Astrocyte (in vitro differentiated cells and primary cell): Measurements from ENCODE around the gene EGFR. TPM values are rescaled to one million over a fixed set of nuclear protein-coding genes. Genes with fewer than 3 reads are reported as not detected.
A peak's percentile ranks its signal among the peaks of the same experiment; 100 is the strongest.

Experiments used
- DNase-seq: peaks from one replicate; pipeline ENCODE4 v3.0.0-alpha.2; 2010; ENCODE audit warnings: low read depth
- FAIRE-seq: peaks from 2 replicates; lab custom pipeline; 2011; peaks lifted over from hg19 to GRCh38; lab: Jason Lieb, UNC
- H2AFZ ChIP-seq: 2 replicates; pipeline ENCODE4 v1.6.0; 2012; ENCODE audit warnings: low read depth, low read length, inconsistent platforms
- H3K27ac ChIP-seq: 2 replicates; pipeline ENCODE4 v1.5.1; 2011; ENCODE audit warnings: low read depth, low read length, inconsistent platforms
- H3K27me3 ChIP-seq: 2 replicates; pipeline ENCODE4 v1.6.0; 2011; ENCODE audit warnings: low read length, inconsistent platforms; ENCODE audit not compliant: insufficient read depth
- H3K36me3 ChIP-seq: 2 replicates; pipeline ENCODE4 v1.5.1; 2011; ENCODE audit warnings: low read length, inconsistent platforms; ENCODE audit not compliant: insufficient read depth
- H3K4me1 ChIP-seq: 2 replicates; pipeline ENCODE4 v1.5.1; 2011; ENCODE audit warnings: low read length, inconsistent platforms; ENCODE audit not compliant: insufficient read depth
- H3K4me2 ChIP-seq: 2 replicates; pipeline ENCODE4 v1.6.0; 2012; ENCODE audit warnings: low read length, inconsistent platforms
- H3K4me3 ChIP-seq: 2 replicates; pipeline ENCODE4 v1.5.1; 2011; ENCODE audit warnings: low read depth, mild to moderate bottlenecking, low read length, inconsistent platforms; ENCODE audit not compliant: insufficient read depth
- H3K79me2 ChIP-seq: 2 replicates; pipeline ENCODE4 v1.6.0; 2012; ENCODE audit warnings: mild to moderate bottlenecking, low read length, inconsistent platforms; ENCODE audit not compliant: insufficient read depth
- H3K9ac ChIP-seq: 2 replicates; pipeline ENCODE4 v1.6.0; 2012; ENCODE audit warnings: mild to moderate bottlenecking, low read length, inconsistent platforms
- H3K9me3 ChIP-seq: 2 replicates; pipeline ENCODE4 v1.5.1; 2012; ENCODE audit warnings: low read depth, mild to moderate bottlenecking, low read length, inconsistent platforms; ENCODE audit not compliant: insufficient read depth
- H4K20me1 ChIP-seq: 2 replicates; pipeline ENCODE4 v1.6.0; 2012; ENCODE audit warnings: low read length, inconsistent platforms; ENCODE audit not compliant: insufficient read depth
- H3K27ac Mint-ChIP-seq: one replicate; pipeline ENCODE4 v1.8.0; 2021; ENCODE audit warnings: mild to moderate bottlenecking, mixed read lengths; ENCODE audit not compliant: unreplicated experiment
- H3K27me3 Mint-ChIP-seq: one replicate; pipeline ENCODE4 v1.8.0; 2021; ENCODE audit warnings: low read depth, mixed read lengths; ENCODE audit not compliant: unreplicated experiment
- H3K36me3 Mint-ChIP-seq: one replicate; pipeline ENCODE4 v1.8.0; 2021; ENCODE audit warnings: low read depth, mixed read lengths; ENCODE audit not compliant: unreplicated experiment
- H3K4me1 Mint-ChIP-seq: one replicate; pipeline ENCODE4 v1.8.0; 2021; ENCODE audit warnings: low read depth, mixed read lengths; ENCODE audit not compliant: unreplicated experiment
- H3K4me3 Mint-ChIP-seq: one replicate; pipeline ENCODE4 v1.8.0; 2021; ENCODE audit warnings: mild to moderate bottlenecking, moderate library complexity, mixed read lengths; ENCODE audit not compliant: unreplicated experiment
- H3K9me3 Mint-ChIP-seq: one replicate; pipeline ENCODE4 v1.8.0; 2021; ENCODE audit warnings: mild to moderate bottlenecking, mixed read lengths; ENCODE audit not compliant: unreplicated experiment
- EZH2 ChIP-seq: IDR thresholded peaks from 2 replicates; pipeline ENCODE4 v1.6.1; 2012; ENCODE audit warnings: mild to moderate bottlenecking, low read length, inconsistent platforms; ENCODE audit not compliant: insufficient read depth
- total RNA-seq: library from RNA; stranded (reverse); gene quantifications from 2 replicates; pipeline ENCODE4 v1.2.1, GENCODE V29; 2021
- TF ChIP-seq, protein P1 (sequence below): IDR thresholded peaks from 2 replicates; pipeline ENCODE4 v1.5.1; 2011; ENCODE audit warnings: low read depth, mild to moderate bottlenecking, inconsistent platforms, low read length, moderate library complexity; ENCODE audit not compliant: insufficient read depth

The EGFR gene
- total RNA-seq, 1 donor from 2014 or later = 27.3 TPM

DNA sequence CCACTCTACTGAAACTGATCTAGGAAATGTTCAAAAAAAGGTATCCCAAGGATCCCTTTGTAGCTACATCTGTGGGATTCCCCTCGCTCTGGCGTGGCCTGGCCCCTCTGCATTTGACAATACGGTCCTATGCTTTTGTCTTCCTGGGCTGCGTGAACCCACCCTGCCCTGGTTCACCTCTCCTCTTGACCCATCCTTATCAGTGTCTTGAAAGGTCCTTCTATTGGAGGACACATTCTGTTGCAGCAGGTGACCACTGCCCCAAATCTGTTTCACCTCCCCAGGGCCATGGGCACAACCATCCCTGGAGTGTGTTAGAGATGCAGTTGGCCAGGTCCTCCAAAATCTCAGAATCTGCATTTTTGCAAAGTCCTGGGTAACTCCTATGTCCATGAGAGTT lies 100.8 kb downstream of the EGFR start:
- peaks cover 4% of the 10 kb centered on the region for H3K4me1 Mint-ChIP-seq
- no peak overlapping the region for H2AFZ ChIP-seq
- H3K27ac Mint-ChIP-seq = no peak overlapping the region

DNA sequence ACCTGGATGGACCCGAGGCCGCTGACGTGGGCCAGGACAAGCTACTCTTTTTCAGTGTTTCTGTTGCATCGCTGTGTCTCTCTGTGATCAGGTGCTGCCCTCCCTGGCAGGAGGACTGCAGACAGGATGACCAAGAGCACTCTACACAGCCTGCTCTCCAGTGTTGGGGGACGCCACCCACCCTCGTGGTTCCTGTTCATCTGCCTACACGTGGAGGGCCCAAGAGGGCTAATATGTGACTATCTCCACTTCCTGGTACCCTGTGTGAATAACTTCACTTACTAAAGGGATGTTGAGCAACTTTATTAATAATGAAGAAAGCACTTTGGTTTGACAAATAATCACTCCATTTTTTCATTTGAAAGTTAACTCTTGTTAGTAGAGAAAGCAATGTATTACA lies 101.3 kb downstream of the EGFR start:
- no peaks in the 10 kb centered on the region for H3K9me3 ChIP-seq
- no peaks in the 10 kb centered on the region for H3K27me3 ChIP-seq
- H3K4me1 Mint-ChIP-seq = peaks cover 4% of the 10 kb centered on the region
- no peak for FAIRE-seq
- H2AFZ ChIP-seq = no peak overlapping the region
- no peak overlapping the region for H3K4me2 ChIP-seq
- no peaks in the 10 kb centered on the region for H3K4me1 ChIP-seq
- TF ChIP-seq, protein P1, sequence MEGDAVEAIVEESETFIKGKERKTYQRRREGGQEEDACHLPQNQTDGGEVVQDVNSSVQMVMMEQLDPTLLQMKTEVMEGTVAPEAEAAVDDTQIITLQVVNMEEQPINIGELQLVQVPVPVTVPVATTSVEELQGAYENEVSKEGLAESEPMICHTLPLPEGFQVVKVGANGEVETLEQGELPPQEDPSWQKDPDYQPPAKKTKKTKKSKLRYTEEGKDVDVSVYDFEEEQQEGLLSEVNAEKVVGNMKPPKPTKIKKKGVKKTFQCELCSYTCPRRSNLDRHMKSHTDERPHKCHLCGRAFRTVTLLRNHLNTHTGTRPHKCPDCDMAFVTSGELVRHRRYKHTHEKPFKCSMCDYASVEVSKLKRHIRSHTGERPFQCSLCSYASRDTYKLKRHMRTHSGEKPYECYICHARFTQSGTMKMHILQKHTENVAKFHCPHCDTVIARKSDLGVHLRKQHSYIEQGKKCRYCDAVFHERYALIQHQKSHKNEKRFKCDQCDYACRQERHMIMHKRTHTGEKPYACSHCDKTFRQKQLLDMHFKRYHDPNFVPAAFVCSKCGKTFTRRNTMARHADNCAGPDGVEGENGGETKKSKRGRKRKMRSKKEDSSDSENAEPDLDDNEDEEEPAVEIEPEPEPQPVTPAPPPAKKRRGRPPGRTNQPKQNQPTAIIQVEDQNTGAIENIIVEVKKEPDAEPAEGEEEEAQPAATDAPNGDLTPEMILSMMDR = no peak
- no peak for TF ChIP-seq EZH2
- H3K27me3 Mint-ChIP-seq = peaks cover 3% of the 10 kb centered on the region
- no peak overlapping the region for H3K4me3 Mint-ChIP-seq
- H3K9me3 Mint-ChIP-seq = no peaks in the 10 kb centered on the region
- H3K36me3 Mint-ChIP-seq = peaks cover 6% of the 10 kb centered on the region
- H3K4me3 ChIP-seq = no peak overlapping the region
- no peak overlapping the region for H3K27ac Mint-ChIP-seq
- H3K9ac ChIP-seq = no peak overlapping the region
- H3K36me3 ChIP-seq = no peaks in the 10 kb centered on the region
- no peak for DNase-seq
- H3K27ac ChIP-seq = no peak overlapping the region
- H4K20me1 ChIP-seq = peaks cover 22% of the 10 kb centered on the region
- H3K79me2 ChIP-seq = peaks cover 87% of the 10 kb centered on the region

More for the DNA sequence above, 100.8 kb downstream of the EGFR start:
- Histone ChIP-seq H3K4me2 (no peak overlapping the region), H3K4me1 (no peaks in the 10 kb centered on the region), H3K79me2 (peaks cover 83% of the 10 kb centered on the region), H4K20me1 (peaks cover 22% of the 10 kb centered on the region), H3K27ac (no peak overlapping the region), H3K9ac (no peak overlapping the region), H3K36me3 (no peaks in the 10 kb centered on the region), H3K4me3 (no peak overlapping the region), H3K9me3 (no peaks in the 10 kb centered on the region), H3K27me3 (no peaks in the 10 kb centered on the region)
- DNase-seq (no peak), FAIRE-seq (no peak)
- no peaks in the 10 kb centered on the region for H3K9me3 Mint-ChIP-seq
- peaks cover 3% of the 10 kb centered on the region for H3K27me3 Mint-ChIP-seq
- no peak overlapping the region for H3K4me3 Mint-ChIP-seq
- peaks cover 6% of the 10 kb centered on the region for H3K36me3 Mint-ChIP-seq
- TF ChIP-seq, protein P1 = no peak
- TF ChIP-seq EZH2 = no peak

- peaks cover 6% of the 10 kb centered on the region for H3K36me3 Mint-ChIP-seq
- Histone ChIP-seq H3K79me2 (peaks cover 85% of the 10 kb centered on the region), H3K4me3 (no peak overlapping the region), H3K9ac (no peak overlapping the region), H4K20me1 (peaks cover 22% of the 10 kb centered on the region), H3K36me3 (no peaks in the 10 kb centered on the region), H3K9me3 (no peaks in the 10 kb centered on the region), H3K27me3 (no peaks in the 10 kb centered on the region), H2AFZ (no peak overlapping the region), H3K4me1 (no peaks in the 10 kb centered on the region), H3K4me2 (no peak overlapping the region), H3K27ac (no peak overlapping the region)
- peaks cover 3% of the 10 kb centered on the region for H3K27me3 Mint-ChIP-seq
- TF ChIP-seq, protein P1 = no peak
- no peak for TF ChIP-seq EZH2
- no peak overlapping the region for H3K4me3 Mint-ChIP-seq
- peak; percentile 75 for FAIRE-seq
- H3K27ac Mint-ChIP-seq = no peak overlapping the region
- peaks cover 4% of the 10 kb centered on the region for H3K4me1 Mint-ChIP-seq
- no peaks in the 10 kb centered on the region for H3K9me3 Mint-ChIP-seq
- DNase-seq = peak; percentile 61
These were observed 101.8 kb downstream of the EGFR start for GRCh38 chr7:55120501-55121198.
